NCI-H345 treated with DMSO at 0.1 percent for 48 hours (cell line): ENCODE measurements around the gene TNRC6A.

Source experiments
- DNase-seq: peaks from one replicate; lab custom pipeline; 2025; ENCODE audit not compliant: unreplicated experiment; lab: John Stamatoyannopoulos, UW

The TNRC6A gene

DNA sequence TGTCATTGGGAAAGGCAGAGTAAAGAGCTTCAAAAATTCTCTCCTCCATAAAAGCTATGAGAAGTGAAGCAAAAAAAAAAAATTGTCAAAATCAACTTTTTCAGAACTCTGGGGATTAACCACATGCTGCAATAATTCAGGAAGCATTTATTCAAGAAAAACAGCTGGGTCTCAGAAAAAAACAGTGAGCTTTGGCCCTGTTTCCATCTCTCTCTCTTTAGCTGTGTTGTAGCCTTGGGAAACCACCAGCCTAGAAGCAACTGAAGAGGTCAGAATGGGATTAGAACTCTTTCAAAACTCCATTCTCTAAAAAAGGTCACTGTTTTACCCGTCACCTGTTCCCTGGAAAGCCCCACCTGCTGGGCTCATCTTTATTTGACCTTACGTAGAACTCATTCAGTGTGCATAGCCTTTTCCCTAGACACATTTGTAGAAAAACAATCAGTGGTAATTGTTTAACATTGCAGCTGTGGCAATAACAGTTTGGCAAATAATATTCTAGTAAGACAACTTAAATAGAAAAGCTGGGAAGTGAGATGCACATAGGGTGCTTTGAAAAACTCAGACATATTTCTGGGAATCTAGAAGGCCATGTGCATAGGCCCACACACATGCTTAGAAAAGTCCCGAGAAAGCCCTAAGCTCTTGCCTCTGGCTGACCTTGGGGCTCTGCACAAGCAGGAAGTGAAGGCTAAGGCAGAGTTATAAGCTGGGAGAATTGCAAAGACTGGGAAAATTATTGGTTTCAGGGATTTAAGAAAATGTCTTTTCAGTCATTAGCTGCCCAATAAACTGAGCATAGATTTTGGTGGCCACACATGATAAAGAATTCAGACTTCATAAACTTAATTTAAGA lies 134.4 kb downstream of the TNRC6A start:
- DNase-seq = no peak

DNA sequence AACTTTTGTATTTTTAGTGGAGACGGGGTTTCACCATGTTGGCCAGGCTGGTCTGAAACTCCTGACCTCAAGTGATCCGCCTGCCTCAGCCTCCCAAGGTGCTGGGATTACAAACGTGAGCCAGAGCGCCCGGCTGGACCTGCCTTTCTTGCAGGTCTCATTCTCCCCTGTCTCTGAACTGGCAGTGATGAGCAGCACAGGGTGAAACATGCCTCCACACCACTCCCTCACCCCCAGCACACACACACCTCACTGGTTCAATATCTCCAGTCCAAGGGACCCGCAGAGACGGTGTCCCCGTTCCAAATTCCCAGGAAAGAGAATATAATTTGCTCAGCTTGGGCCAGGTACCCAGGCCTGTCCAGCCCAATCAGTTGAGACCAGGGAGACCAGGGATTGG lies 139.6 kb downstream of the TNRC6A start:
- no peak for DNase-seq

DNA sequence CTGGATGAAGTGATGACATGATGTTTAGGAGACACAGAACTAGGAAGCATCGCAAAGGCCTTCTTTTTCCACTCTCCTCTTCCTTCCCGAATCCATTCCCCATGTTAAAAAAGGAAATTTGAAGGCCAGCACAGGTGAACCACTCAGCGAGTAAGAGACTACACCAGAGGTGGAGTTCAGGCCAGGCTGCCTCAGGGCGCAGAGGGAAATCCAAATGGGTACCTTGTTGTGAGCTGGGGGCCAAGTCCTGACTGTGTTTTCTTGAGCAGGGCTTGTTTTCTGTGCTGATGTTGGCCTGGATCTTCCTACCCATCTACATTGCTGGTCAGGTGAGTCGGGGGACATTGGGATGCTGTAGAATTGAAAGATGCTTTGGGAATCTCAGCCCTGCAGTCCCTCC lies 142.4 kb downstream of the TNRC6A start:
- DNase-seq = no peak

DNA sequence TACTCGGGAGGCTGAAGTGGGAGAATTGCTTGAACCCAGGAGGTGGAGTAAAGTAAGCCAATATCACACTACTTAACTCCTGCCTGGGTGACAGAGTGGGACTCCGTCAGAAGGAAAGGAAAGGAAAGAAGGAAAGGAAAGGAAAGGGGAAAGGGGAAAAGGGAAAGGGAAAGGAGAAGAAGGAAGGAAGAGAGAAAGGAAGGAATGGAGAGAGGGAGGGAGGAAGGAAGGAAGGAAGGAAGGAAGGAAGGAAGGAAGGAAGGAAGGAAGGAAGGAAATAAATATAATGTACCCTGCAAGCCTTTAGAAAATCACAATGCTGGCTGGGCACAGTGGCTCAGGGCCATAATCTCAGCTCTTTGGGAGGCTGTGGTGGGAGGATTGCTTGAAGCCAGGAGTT lies 143.6 kb downstream of the TNRC6A start:
- no peak for DNase-seq

DNA sequence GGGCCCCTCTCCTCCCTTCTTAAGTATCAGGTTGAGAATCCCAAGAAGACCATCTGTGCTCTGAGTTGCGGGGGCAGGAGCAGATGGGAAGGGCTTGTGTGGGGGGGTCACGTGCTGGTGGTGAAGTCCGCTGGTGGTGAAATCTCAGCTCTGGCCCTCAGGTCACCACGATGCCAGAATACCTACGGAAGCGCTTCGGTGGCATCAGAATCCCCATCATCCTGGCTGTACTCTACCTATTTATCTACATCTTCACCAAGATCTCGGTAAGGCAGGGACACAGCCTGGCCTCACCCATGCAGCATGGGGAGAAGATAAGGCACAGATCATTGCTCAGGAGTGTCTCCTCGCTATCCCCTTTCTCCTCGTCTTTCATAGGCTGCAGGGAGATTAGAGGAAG lies 146.0 kb downstream of the TNRC6A start:
- DNase-seq = no peak
